NT2/D1 (cell line): Measurements from ENCODE around the gene M1AP.

Experiments used
- SUZ12 ChIP-seq: IDR thresholded peaks from 2 replicates; pipeline ENCODE4 v1.6.1; 2011; ENCODE audit not compliant: insufficient read length, insufficient read depth; ENCODE audit errors: extremely low read depth
- YY1 ChIP-seq: IDR thresholded peaks from 2 replicates; pipeline ENCODE4 v1.6.1; 2011; ENCODE audit not compliant: insufficient read length, insufficient read depth
- ZNF274 ChIP-seq: IDR thresholded peaks from 2 replicates; pipeline ENCODE4 v1.6.1; 2011; ENCODE audit warnings: mild to moderate bottlenecking, low read depth, low read length

DNA sequence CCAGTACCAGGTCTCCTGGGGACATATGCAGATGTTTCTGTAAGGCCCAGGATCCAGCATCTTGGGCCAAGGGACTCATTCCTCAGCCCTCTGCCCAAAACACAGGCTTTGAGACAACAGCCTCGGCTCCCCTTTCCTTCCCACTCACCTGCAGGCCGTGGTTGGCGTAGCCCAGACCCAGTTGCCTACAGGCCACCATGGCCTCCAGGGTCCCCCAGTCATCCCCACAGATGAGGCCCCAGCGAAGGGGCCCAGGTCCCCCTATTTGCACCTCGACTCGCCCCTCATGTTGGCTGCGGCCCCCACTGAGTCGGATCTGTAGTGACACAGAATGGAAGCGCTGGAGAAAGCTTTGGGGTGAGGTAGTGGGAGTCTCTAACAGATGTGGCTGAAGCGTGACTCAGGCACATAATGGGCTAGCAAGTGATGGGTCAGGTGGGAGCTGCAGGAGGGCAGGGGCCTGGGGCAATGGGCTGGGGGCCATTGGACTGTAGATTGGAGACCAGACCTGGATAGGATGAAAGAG lies 112.6 kb downstream of the M1AP start:
- TF ChIP-seq YY1 (no peak), SUZ12 (no peak), ZNF274 (no peak)
